Activated CD4-positive, CD25-positive, alpha-beta regulatory T cell treated with anti-CD3 and anti-CD28 coated beads, Interleukin-2, amount 50 U/mL, for 72 hours (primary cell): Measurements from ENCODE around the gene RPS15A.
A peak's percentile ranks its signal among the peaks of the same experiment; 100 is the strongest.

ENCODE experiments used
- DNase-seq: peaks from one replicate; pipeline ENCODE4 v3.0.0; 2021

The RPS15A gene

DNA sequence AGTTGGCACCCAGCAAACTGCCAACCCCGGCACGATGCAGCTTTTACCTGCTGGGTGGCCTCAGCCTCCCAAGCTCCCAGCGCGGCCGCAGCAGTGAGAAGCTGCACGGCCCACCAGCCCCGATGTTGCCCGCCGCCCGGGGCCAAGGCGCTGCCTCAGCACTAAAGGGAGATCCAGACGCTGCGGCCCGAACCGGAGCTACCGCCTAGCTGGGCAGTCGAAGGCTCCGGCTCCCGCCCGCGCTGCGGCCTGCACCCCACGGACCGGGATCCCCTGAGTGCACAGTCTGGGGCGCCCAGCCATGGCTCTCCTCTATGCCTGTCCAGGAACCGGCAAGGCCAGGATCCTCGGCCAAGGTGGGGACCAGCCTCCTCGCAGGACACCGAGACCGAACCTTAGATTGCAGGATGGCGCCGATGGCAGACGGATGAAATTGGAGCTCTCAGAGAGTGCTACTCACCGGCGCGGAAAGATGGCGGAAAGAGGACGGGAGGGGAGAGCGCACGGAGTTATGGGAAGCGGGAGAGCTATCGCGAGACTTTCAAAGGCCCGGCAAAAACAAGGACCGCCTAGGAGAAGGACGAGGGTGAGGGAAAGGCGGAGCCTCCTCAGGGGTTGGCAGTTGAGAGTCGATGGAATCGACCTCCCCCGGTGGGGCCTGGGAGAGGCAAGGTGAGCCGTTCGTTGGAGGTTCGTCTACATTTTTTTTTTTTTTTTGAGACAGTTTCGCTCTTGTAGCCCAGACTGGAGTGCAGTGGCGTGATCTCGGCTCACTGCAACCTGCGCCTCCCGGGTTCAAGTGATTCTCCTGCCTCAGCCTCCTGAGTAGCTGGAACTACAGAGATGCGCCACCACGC lies at the start of gene RPS15A:
Gene RPS15A, minus strand, starts transcription at position 485 of the 857 bp plus-strand sequence. CDS start 1,221 bp downstream, outside the sequence.
- DNase-seq: peak; percentile 88

DNA sequence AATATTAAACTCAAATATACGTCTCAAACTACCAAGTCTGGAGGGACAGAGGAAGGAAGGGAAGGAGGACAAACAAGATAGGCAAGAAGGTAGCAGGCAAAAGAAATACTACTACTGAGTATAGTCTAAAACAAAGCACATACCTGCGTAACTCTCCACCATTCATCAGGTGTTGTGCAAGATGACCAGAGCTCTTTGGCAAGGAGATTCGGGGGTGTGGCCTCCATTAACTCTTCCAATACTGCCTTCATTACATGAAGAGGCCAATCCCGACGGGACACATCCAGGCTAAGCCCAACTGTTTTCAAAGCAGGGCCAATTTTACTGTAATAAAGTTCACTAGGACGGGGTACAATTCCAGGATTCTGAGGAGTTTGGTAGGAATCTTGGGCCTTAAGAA lies 49.4 kb upstream of the RPS15A start:
- no peak for DNase-seq

- no peak for DNase-seq
Observed at GRCh38 chr16:18836702-18837101, 46.6 kb upstream of the RPS15A start.

GRCh38 chr16:18834864-18835263 lies 44.7 kb upstream of the RPS15A start:
- DNase-seq: no peak

GRCh38 chr16:18833707-18834505 lies 43.8 kb upstream of the RPS15A start:
- no peak for DNase-seq

DNA sequence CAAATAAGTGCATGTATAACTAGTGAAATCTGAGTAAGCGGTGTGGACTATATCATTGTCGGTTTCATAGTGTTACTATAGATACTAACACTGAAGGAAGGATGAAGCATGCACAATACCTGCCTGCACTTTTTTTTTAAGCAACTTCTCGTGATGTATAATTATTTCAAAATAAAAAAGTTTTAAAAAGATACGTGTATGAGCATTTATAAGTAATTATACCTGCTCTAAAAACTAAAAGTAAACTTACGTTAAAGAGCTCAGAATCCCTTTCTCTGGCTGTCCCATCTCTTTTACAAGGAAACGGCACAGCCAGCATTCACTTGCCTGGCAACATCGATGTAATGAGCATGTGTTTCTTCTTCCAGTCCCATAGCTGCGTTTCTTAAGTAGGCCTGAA lies 42.5 kb upstream of the RPS15A start:
- no peak for DNase-seq

DNA sequence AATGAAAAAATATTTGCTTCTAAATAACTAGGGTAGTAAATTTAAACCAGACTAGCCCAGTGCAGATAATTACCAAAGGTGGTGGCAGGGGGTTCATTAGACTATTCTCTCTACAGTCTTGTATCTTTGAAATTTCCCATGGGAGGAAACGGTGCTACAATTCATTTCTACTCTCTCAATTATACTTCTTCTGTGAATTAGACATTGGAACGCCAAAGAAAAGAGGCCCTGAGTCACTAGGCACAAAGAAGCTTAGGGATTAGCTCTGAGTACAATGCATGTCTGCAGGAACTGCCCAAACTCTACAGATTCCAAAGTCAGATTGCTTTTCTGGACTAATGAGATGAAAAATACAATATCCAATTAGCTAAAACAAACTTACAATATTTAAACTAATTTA lies 41.9 kb upstream of the RPS15A start:
- no peak for DNase-seq

DNA sequence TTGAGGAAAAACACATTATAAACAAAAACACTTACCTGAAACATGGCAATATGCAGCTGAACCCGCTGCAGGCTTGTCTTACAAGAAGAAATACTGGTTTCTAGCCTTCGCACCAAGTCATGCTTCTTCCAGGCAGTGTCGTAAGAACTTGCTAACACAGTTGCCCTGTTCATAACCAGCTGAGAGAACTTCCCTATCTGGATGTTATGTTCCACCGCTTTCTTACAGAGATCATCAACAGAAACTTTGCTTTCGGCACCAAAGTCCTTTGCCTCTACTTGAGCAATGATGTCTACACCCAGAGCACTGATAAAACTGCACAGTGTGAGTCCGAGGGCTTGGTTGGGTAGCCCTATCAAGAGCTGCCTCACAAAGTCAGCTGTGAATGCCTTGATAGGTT lies 39.1 kb upstream of the RPS15A start:
- DNase-seq: no peak

- no peak for DNase-seq
Observed at GRCh38 chr16:18827890-18828289, 37.8 kb upstream of the RPS15A start.

DNA sequence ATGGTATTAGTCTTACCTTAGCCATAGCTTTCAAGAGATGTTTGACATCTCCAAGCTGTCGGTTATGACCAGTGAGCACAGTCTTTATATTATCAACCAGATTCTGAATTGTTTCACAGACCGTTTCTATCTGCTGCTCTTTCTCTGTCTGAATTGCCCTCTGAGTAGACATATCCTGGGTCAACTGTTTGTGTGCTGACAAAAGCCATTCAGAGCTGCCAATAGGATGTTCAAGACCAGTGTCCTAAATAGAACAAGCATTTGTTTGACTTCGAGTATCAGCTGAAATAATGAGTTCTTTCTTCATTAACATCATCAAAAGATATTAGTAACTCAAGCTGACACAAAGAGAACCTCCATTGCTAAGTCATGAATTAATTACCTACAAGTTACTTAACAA lies 26.2 kb upstream of the RPS15A start:
- no peak for DNase-seq

GRCh38 chr16:18811925-18812324 lies 21.8 kb upstream of the RPS15A start:
- no peak for DNase-seq

GRCh38 chr16:18809165-18809564 lies 19.0 kb upstream of the RPS15A start:
- no peak for DNase-seq

GRCh38 chr16:18805257-18805773 lies 15.2 kb upstream of the RPS15A start:
- no peak for DNase-seq

DNA sequence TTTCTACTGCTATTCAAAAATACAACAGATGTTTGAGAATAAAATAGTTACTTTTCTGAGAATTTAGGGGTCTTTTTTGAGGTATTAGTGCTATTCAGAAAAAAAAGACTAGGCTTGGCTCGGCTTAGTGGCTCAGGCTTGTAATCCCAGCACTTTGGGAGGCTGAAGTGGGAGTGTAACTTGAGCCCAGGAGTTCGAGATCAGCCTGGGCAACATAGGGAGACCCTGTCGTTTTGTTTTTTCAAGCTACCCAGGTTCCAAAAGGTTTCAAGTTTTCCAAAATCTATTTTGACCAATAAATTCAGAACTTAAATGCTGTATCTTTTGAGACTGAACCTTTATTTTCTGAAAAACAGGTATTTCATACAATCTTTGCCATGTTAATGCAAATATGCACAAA lies 14.4 kb upstream of the RPS15A start:
- no peak for DNase-seq

DNA sequence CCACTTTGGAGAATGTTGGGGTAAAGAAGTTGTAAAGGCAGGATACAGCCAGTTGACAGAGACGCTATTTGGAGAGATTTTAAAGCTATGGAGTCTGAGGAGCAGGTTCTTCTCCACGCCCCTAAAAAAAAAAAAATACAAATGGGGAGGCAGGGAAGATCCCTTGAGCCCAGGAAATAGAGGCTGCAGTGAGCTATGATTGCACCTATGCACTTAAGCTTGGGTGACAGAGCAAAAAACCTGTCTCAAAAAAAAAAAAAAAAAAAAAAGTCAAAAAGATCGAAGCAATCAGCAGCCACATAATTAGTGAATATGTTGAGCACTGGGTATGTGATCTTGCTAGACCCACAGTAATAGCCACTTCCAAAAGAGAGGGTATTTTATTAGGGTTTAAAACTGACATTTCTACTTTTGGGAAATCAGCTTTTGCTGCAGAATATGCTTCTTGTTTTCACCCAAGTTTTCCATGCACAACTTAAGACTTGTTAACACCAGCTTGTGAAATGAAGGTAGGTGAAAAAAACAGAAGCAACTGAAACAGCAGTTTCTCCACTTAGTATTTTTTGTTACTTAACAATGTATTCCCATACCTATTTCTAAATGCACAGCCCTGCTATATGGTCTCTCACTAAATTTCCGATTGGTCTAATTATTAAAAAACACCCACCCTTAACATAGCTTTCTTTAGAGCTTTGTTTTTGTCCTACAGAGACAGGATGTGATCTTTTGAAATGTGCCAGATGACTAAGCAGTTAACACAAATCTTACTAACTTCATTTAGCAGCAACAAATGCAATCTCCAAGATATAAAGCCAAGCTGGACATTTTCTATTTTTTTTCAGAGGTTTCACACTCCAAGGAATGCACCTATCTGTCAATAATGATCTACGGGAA lies 13.7 kb upstream of the RPS15A start:
- no peak for DNase-seq

DNA sequence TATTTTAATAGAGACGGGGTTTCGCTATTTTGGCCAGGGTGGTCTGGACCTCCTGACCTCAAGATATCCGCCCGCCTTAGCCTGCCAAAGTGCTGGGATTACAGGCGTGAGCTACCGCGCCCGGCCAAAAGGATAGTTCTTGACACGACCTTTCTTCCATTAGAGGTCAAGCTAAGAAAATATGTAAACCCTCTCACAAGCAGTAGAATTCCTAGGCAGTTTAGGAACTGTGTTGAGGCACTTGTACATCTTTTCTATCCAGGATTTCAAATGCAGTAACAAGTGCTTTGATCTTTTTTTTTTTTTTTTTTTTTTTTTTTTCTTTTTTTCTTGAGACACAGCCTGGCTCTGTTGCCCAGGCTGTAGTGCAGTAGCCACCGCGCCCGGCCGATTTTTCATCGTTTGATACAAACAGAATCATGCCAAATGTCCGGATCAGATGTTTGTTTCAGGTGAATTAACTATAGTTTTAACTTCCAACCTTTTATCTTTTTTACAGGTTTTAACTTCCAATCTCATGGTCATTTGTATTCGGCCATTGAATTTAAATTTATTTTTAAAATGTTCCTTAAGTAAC lies 12.7 kb upstream of the RPS15A start:
- DNase-seq: no peak

GRCh38 chr16:18801145-18801972 lies 11.2 kb upstream of the RPS15A start, which contains the start of gene ARL6IP1:
ARL6IP1 (minus strand) TSS chr16:18801549; CDS start chr16:18801466, 83 bp downstream.
- peak; percentile 97 for DNase-seq

- no peak for DNase-seq
Observed at GRCh38 chr16:18800775-18801144, 10.6 kb upstream of the RPS15A start.

DNA sequence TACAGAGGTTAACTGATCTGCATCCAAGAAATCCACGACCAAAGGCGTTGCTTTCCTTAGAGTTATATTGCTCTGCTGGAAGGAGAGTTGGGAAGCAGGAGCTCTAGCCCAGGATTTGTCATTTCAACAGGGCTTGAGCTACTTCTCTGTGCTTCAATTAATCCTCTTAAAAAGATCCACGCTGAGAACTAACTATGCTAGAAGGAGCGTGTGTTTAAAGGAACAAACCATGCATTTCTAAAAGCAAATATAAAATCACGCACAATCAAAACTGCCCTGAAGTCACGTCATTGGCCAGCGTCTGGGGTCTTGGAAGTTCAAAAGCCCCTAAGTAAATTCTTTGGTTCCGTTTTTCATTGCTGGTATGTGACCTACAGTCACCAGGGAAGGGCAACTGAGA lies 10.2 kb upstream of the RPS15A start:
- DNase-seq: no peak

DNA sequence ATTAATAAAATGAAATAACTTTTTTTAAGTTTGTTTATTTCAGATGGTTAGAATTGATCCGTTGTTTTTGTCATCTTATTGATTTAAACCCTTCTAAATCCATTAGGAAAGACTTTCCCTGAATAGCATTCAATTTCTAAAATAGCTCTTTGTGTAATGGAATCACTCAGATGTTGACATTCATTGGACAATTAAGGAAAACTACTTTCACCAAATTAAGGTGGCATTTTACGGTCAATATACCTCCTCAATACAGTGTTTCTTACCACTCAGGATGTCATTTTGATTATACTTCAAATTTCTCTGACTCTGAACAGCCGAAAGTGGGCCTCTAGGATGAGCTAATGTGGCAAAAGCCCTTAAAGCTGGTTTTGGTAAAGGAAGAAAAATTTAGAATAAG lies 9.4 kb upstream of the RPS15A start:
- DNase-seq: no peak

DNA sequence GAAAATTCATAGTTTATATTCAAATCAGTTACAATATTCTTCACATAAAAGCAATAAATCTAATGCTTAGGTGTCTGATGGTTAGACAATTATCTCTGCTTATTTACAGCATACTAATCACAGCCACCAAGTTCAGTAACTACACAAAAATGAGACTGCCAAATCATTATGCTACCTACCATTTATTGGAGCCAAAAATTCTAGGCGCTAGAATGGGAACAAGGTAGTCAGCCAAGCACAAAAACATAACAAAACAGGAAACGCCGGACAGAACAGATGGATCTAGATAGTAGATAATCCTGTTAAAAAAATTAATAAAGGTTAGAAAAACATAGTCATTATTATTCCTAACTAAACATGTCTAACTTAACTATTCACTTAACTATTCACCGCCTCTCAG lies 7.6 kb upstream of the RPS15A start:
- DNase-seq: no peak
